ENCODE results near the gene SLC38A10. TPM values are rescaled to one million over a fixed set of nuclear protein-coding genes. Genes with fewer than 3 reads are reported as not detected.
"Not testable (repeated sequence)": the region's sequence is repeated elsewhere in the genome, so short reads cannot be mapped to it uniquely, and the experiment has no call there.

SLC38A10 gene
- total RNA-seq, 2 donors from 2014 or later = 46.2 to 63.4 TPM

DNA sequence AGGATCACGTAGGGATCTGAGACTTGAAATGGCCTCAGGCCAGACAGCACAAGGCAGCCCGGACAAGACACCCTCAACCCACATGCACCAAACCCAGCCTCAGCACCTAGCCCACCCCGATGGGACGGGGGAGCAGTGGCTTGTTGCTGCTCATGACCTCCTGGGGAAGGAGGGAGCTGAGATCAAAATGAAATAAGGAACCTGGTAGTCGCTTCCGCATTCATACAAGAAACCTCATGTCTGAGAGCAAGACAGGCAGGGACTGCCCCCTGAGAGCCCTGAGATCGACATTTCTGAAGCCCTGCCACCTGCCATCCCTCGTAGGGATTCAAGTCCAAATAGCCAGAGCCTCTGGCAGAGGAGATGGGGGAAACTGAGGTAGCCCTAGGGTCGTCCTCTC is 66.7 kb downstream of the SLC38A10 start:
- no peaks in the 10 kb centered on the region for H3K9me3 ChIP-seq
- peaks cover 26% of the 10 kb centered on the region for H3K36me3 ChIP-seq
- peaks cover 0 to 6% of the 10 kb centered on the region in 2 donors for H3K4me1 ChIP-seq
- DNase-seq (ENCODE audit: low spot score) = no peak
- H3K4me3 ChIP-seq = no peak overlapping the region
- TF ChIP-seq, protein P1, sequence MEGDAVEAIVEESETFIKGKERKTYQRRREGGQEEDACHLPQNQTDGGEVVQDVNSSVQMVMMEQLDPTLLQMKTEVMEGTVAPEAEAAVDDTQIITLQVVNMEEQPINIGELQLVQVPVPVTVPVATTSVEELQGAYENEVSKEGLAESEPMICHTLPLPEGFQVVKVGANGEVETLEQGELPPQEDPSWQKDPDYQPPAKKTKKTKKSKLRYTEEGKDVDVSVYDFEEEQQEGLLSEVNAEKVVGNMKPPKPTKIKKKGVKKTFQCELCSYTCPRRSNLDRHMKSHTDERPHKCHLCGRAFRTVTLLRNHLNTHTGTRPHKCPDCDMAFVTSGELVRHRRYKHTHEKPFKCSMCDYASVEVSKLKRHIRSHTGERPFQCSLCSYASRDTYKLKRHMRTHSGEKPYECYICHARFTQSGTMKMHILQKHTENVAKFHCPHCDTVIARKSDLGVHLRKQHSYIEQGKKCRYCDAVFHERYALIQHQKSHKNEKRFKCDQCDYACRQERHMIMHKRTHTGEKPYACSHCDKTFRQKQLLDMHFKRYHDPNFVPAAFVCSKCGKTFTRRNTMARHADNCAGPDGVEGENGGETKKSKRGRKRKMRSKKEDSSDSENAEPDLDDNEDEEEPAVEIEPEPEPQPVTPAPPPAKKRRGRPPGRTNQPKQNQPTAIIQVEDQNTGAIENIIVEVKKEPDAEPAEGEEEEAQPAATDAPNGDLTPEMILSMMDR (IDR thresholded peaks at IDR 0.05) = no peak
- no peak overlapping the region for H3K27ac ChIP-seq
- no peaks in the 10 kb centered on the region for H3K27me3 ChIP-seq

DNA sequence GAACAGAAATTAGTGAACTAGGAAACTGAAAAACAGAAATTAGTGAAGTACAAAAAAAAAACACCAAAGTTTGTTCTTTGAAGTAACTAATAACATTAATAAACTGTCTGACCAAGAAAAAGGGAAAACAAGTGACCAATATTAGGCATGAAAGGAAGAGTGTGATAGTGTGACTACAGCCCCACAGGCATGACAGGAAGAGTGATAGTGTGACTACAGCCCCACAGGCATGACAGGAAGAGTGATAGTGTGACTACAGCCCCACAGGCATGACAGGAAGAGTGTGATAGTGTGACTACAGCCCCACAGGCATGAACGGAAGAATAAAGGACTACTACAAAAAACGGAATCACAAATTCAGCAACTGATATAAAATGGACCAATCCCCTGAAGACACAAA is 67.5 kb downstream of the SLC38A10 start:
- H3K4me1 ChIP-seq; DNase-seq (ENCODE audit: low spot score); H3K4me3 ChIP-seq; H3K9me3 ChIP-seq; H3K27me3 ChIP-seq; H3K27ac ChIP-seq: not testable (repeated sequence)
- peaks cover 18% of the 10 kb centered on the region for H3K36me3 ChIP-seq

DNA sequence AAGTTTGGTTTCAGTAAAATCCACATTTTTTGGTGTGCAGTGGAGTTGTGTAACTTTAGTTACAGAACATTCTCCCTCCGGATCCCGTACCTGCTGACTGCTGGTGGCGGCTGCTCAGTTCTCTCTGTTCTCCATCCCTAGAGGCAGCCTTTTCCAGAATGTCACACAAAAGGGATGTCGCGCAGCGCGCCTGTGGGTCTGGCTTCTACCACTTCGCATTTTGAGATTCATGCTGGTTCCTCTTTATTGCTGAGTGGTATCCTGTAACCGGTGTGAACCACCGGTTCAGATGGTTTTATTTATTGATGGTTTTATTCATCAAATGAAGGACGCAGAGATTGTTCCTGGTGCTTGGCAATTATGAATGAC is 71.4 kb downstream of the SLC38A10 start:
- no peak for DNase-seq (ENCODE audit: low spot score)
- H3K27ac ChIP-seq = no peak overlapping the region
- no peaks in the 10 kb centered on the region for H3K36me3 ChIP-seq
- peak overlapping the region in 1 of 2 donors; percentile 88 for H3K4me3 ChIP-seq
- TF ChIP-seq, protein P1 (IDR thresholded peaks at IDR 0.05) = no peak
- no peaks in the 10 kb centered on the region for H3K27me3 ChIP-seq
- no peaks in the 10 kb centered on the region for H3K9me3 ChIP-seq
- H3K4me1 ChIP-seq = peaks cover 0 to 25% of the 10 kb centered on the region in 2 donors

DNA sequence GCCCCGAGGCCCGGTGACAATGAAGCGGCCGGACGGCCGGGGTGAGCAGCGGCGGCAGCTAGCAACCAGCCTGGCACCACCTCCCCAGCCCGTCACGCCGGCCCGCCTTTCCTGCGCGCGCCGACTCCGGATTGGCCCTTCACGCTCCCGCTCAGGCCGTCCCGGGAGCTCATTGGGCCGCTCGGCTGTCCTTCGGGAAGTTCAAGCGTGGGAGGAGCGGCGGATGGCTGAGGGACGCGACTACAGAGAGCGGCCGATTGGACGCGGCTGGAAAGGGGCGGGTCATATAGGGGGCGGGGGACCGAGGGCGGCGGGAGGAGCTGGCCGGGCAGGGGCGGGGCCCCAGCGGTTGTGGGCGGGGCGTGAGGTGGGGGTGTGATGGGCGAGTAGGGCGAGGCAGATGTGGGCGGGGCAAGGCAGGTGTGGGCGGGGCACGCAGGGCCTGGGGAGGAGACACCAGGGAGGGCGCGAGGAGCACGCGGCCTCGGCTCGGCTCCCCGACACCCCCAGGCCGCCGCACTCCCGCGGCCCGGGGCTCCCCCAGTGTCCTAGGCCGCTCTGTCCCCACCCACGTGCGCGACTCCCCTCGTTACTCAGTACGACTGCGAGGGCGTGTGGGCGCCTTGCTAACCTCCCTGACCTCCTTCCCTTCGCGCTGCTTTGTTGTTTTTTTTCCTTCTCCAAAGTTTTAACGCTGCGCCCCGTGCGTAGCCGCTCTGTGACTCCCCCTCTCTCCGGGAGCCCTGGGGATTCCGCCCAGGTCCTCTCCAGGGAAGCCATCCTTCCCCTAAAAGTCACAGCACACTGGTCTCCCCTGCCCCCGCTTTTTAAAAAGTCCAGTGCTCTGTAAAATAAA is 72.0 kb downstream of the SLC38A10 start, which contains the start of gene CEP131:
CEP131 (minus strand) TSS at position 60 of the 856 bp plus-strand sequence. CDS start 2,909 bp downstream, outside the sequence.
- Histone ChIP-seq H3K4me3 (peak within 1 kb of the TSS; percentile 65 to 88), H3K9me3 (no peaks in the 10 kb centered on the region), H3K27ac (no peak within 1 kb of the TSS), H3K4me1 (peaks cover 0 to 25% of the 10 kb centered on the region in 2 donors), H3K36me3 (no peaks in the 10 kb centered on the region), H3K27me3 (no peaks in the 10 kb centered on the region)
- DNase-seq (ENCODE audit: low spot score) = peak; percentile 98
- TF ChIP-seq, protein P1 (IDR thresholded peaks at IDR 0.05) = no peak

DNA sequence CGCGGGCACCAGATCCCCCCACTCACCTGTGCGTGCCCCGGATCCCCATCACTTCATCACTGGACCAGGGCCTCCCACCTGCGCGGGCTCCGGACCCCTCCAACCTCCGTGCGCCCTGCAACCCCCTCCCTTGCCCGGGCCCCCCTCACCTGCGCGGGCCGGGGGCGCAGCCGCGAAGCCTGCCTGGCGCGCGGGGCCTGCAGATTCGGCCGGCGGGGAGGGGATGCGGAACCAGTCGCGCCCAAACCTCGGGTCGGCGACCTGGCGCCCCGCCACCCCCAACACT is 72.5 kb downstream of the SLC38A10 start:
- Histone ChIP-seq H3K27me3 (no peaks in the 10 kb centered on the region), H3K9me3 (no peaks in the 10 kb centered on the region), H3K4me1 (peaks cover 0 to 25% of the 10 kb centered on the region in 2 donors), H3K4me3 (peak overlapping the region; percentile 65 to 88), H3K36me3 (no peaks in the 10 kb centered on the region), H3K27ac (no peak overlapping the region)
- TF ChIP-seq, protein P1 (IDR thresholded peaks at IDR 0.05) = no peak
- DNase-seq (ENCODE audit: low spot score) = no peak

DNA sequence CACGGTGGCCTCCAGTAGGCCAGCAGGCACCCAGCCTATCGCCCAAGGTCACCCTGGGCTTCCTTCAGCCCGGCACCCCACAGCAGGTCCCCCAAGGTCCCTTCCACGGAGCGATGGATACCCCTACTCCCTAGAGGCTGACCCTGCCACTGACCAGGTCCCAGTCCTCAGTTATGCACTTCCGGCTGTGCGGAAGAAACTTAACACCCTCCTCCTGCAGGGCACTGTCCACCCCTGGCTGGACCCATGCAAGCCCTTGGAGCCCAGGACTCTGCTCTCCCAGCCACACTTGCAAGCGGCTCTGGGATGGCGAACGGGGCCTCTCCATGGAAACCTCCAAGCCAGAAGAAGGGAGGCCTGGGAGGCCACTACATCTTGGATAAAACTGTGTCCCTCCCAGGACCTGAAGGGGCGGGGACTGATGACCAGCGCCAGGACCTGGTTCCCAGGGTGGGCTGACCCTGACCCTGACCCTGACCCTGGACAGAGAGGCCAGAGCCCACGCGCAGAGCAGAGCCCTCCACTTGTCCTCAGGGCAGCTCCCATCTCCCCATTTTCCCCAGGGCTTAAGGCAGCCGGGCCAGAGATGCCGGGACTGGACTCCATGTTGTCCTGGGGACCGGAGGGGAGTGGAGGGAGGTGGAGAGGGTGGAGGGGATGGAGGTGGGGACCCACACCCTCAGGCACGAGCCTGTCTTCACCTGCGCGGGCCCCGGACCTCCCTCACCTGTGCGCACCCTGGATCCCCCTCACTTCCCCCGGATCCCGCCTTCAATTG is 73.1 kb downstream of the SLC38A10 start:
- Histone ChIP-seq H3K27ac (no peak overlapping the region), H3K9me3 (no peaks in the 10 kb centered on the region), H3K36me3 (no peaks in the 10 kb centered on the region), H3K4me1 (peaks cover 0 to 25% of the 10 kb centered on the region in 2 donors), H3K4me3 (peak overlapping the region; percentile 65 to 88), H3K27me3 (no peaks in the 10 kb centered on the region)
- DNase-seq (ENCODE audit: low spot score) = no peak
- TF ChIP-seq, protein P1 (IDR thresholded peaks at IDR 0.05) = no peak
